ENCODE data around the gene TUBB4A. TPM values are rescaled to one million over a fixed set of nuclear protein-coding genes. Genes with fewer than 3 reads are reported as not detected.

TUBB4A gene
- total and polyA plus RNA-seq, 2 of the 8 experiments (the other 6 are each of a cell fraction or from before 2014, with no cell fraction given), result 16.8 to 30.4 TPM

- no peak for TF ChIP-seq POU5F1 (IDR thresholded peaks at IDR 0.05; ENCODE audit: low read depth, low read length)
These were observed 23.3 kb downstream of the TUBB4A start (continued) for GRCh38 chr19:6478815-6479214.

Measured in H1 (cell line).